HEK293 (cell line): ENCODE data around the gene SLC4A8.
A peak's percentile ranks its signal among the peaks of the same experiment; 100 is the strongest.

Experiments
- EGR2 ChIP-seq: fragments of 450-650 bp; formaldehyde crosslinking; IDR thresholded peaks from 2 replicates; pipeline ENCODE4 v1.5.1; 2016; ENCODE audit warnings: low read depth, missing biosample characterization, missing genetic modification characterization
- GLI2 ChIP-seq: fragments of 450-650 bp; formaldehyde crosslinking; IDR thresholded peaks from 2 replicates; pipeline ENCODE4; 2017; ENCODE audit warnings: missing biosample characterization, missing genetic modification characterization, low read depth, borderline replicate concordance
- PRDM1 ChIP-seq: fragments of 450-650 bp; formaldehyde crosslinking; IDR thresholded peaks from 2 replicates; pipeline ENCODE4; 2016; ENCODE audit warnings: missing biosample characterization, missing genetic modification characterization
- SALL2 ChIP-seq: fragments of 450-650 bp; formaldehyde crosslinking; IDR thresholded peaks from 2 replicates; pipeline ENCODE4 v1.5.0; 2017; ENCODE audit warnings: missing biosample characterization, mild to moderate bottlenecking, missing genetic modification characterization, borderline replicate concordance
- SETDB1 ChIP-seq: IDR thresholded peaks from one replicate; pipeline ENCODE4 v1.6.1; 2017; ENCODE audit warnings: mild to moderate bottlenecking, low read length, moderate library complexity, mixed read lengths; ENCODE audit not compliant: insufficient read length
- ZBTB1 ChIP-seq: fragments of 450-650 bp; formaldehyde crosslinking; IDR thresholded peaks from 2 replicates; pipeline ENCODE4 v1.5.1; 2016; ENCODE audit warnings: missing biosample characterization, missing genetic modification characterization
- ZFHX2 ChIP-seq: fragments of 450-650 bp; formaldehyde crosslinking; conservative IDR thresholded peaks from 2 replicates; pipeline ENCODE4 v1.5.1; 2016; ENCODE audit warnings: missing biosample characterization, missing genetic modification characterization
- ZIC2 ChIP-seq: fragments of 450-650 bp; formaldehyde crosslinking; IDR thresholded peaks from 2 replicates; pipeline ENCODE4 v1.5.1; 2016; ENCODE audit warnings: missing biosample characterization, missing genetic modification characterization
- ZNF10 ChIP-seq: fragments of 450-650 bp; formaldehyde crosslinking; IDR thresholded peaks from 2 replicates; pipeline ENCODE4 v1.5.1; 2017; ENCODE audit warnings: missing biosample characterization, missing genetic modification characterization
- ZNF114 ChIP-seq: fragments of 450-650 bp; formaldehyde crosslinking; IDR thresholded peaks from 2 replicates; pipeline ENCODE4 v1.5.0; 2017; ENCODE audit warnings: missing biosample characterization, missing genetic modification characterization
- ZNF121 ChIP-seq: fragments of 450-650 bp; formaldehyde crosslinking; IDR thresholded peaks from 2 replicates; pipeline ENCODE4 v1.5.1; 2016; ENCODE audit warnings: missing biosample characterization, missing genetic modification characterization
- ZNF132 ChIP-seq: fragments of 450-650 bp; formaldehyde crosslinking; IDR thresholded peaks from 2 replicates; pipeline ENCODE4 v1.5.1; 2017; ENCODE audit warnings: missing biosample characterization, missing genetic modification characterization, borderline replicate concordance
- ZNF157 ChIP-seq: fragments of 450-650 bp; formaldehyde crosslinking; IDR thresholded peaks from 2 replicates; pipeline ENCODE4 v1.5.1; 2016; ENCODE audit warnings: missing biosample characterization, missing genetic modification characterization
- ZNF184 ChIP-seq: fragments of 450-650 bp; IDR thresholded peaks from 2 replicates; pipeline ENCODE4 v1.5.1; 2018; ENCODE audit warnings: missing biosample characterization, mild to moderate bottlenecking, missing genetic modification characterization
- ZNF19 ChIP-seq: fragments of 450-650 bp; formaldehyde crosslinking; IDR thresholded peaks from 2 replicates; pipeline ENCODE4; 2016; ENCODE audit warnings: missing biosample characterization, missing genetic modification characterization, low read depth
- ZNF23 ChIP-seq: fragments of 450-650 bp; formaldehyde crosslinking; IDR thresholded peaks from 2 replicates; pipeline ENCODE4 v1.5.1; 2016; ENCODE audit warnings: missing biosample characterization, missing genetic modification characterization, borderline replicate concordance
- ZNF239 ChIP-seq: fragments of 450-650 bp; formaldehyde crosslinking; IDR thresholded peaks from 2 replicates; pipeline ENCODE4 v1.5.1; 2016; ENCODE audit warnings: missing biosample characterization, missing genetic modification characterization
- ZNF302 ChIP-seq: fragments of 450-650 bp; formaldehyde crosslinking; IDR thresholded peaks from 2 replicates; pipeline ENCODE4 v1.5.1; 2016; ENCODE audit warnings: missing biosample characterization, missing genetic modification characterization, low read depth
- ZNF311 ChIP-seq: fragments of 450-650 bp; formaldehyde crosslinking; IDR thresholded peaks from 2 replicates; pipeline ENCODE4 v1.5.1; 2017; ENCODE audit warnings: missing biosample characterization, missing genetic modification characterization, borderline replicate concordance
- ZNF335 ChIP-seq: fragments of 450-650 bp; formaldehyde crosslinking; conservative IDR thresholded peaks from 2 replicates; pipeline ENCODE4 v1.5.1; 2016; ENCODE audit warnings: missing biosample characterization, missing genetic modification characterization
- ZNF350 ChIP-seq: fragments of 450-650 bp; formaldehyde crosslinking; IDR thresholded peaks from 2 replicates; pipeline ENCODE4 v1.5.0; 2017; ENCODE audit warnings: missing biosample characterization, mild to moderate bottlenecking, missing genetic modification characterization
- ZNF423 ChIP-seq: fragments of 450-650 bp; formaldehyde crosslinking; IDR thresholded peaks from 2 replicates; pipeline ENCODE4 v1.5.1; 2016; ENCODE audit warnings: missing biosample characterization, missing genetic modification characterization
- ZNF596 ChIP-seq: fragments of 450-650 bp; IDR thresholded peaks from 2 replicates; pipeline ENCODE4 v1.5.0; 2018; ENCODE audit warnings: missing biosample characterization, mild to moderate bottlenecking, missing genetic modification characterization, moderate library complexity
- ZNF660 ChIP-seq: fragments of 450-650 bp; IDR thresholded peaks from 2 replicates; pipeline ENCODE4 v1.5.1; 2018; ENCODE audit warnings: missing biosample characterization, mild to moderate bottlenecking, missing genetic modification characterization
- ZNF677 ChIP-seq: fragments of 450-650 bp; IDR thresholded peaks from 2 replicates; pipeline ENCODE4 v1.5.0; 2018; ENCODE audit warnings: missing biosample characterization, mild to moderate bottlenecking, missing genetic modification characterization, moderate library complexity
- ZNF707 ChIP-seq: fragments of 450-650 bp; formaldehyde crosslinking; IDR thresholded peaks from 2 replicates; pipeline ENCODE4 v1.5.1; 2016; ENCODE audit warnings: missing biosample characterization, missing genetic modification characterization
- ZNF791 ChIP-seq: fragments of 450-650 bp; formaldehyde crosslinking; IDR thresholded peaks from 2 replicates; pipeline ENCODE4 v1.5.1; 2016; ENCODE audit warnings: missing biosample characterization, missing genetic modification characterization
- ZNF837 ChIP-seq: fragments of 450-650 bp; formaldehyde crosslinking; IDR thresholded peaks from 2 replicates; pipeline ENCODE4 v1.5.1; 2016; ENCODE audit warnings: missing biosample characterization, missing genetic modification characterization
- TF ChIP-seq, protein P1 (sequence below): fragments of 450-650 bp; formaldehyde crosslinking; IDR thresholded peaks from 2 replicates; pipeline ENCODE4 v1.5.1; 2016; ENCODE audit warnings: missing biosample characterization, missing genetic modification characterization
- TF ChIP-seq, protein P2 (sequence below): fragments of 450-650 bp; formaldehyde crosslinking; IDR thresholded peaks from 2 replicates; pipeline ENCODE4 v1.5.1; 2016; ENCODE audit warnings: missing biosample characterization, missing genetic modification characterization
- TF ChIP-seq, protein P3 (sequence below): fragments of 450-650 bp; formaldehyde crosslinking; IDR thresholded peaks from 2 replicates; pipeline ENCODE4 v1.5.1; 2016; ENCODE audit warnings: missing biosample characterization, missing genetic modification characterization
- TF ChIP-seq, protein P4 (sequence below): fragments of 450-650 bp; formaldehyde crosslinking; IDR thresholded peaks from 2 replicates; pipeline ENCODE4 v1.5.1; 2016; ENCODE audit warnings: missing biosample characterization, missing genetic modification characterization
- TF ChIP-seq, protein P5 (sequence below): fragments of 450-650 bp; formaldehyde crosslinking; IDR thresholded peaks from 2 replicates; pipeline ENCODE4 v1.5.1; 2017; ENCODE audit warnings: missing biosample characterization, missing genetic modification characterization

SLC4A8 gene

DNA sequence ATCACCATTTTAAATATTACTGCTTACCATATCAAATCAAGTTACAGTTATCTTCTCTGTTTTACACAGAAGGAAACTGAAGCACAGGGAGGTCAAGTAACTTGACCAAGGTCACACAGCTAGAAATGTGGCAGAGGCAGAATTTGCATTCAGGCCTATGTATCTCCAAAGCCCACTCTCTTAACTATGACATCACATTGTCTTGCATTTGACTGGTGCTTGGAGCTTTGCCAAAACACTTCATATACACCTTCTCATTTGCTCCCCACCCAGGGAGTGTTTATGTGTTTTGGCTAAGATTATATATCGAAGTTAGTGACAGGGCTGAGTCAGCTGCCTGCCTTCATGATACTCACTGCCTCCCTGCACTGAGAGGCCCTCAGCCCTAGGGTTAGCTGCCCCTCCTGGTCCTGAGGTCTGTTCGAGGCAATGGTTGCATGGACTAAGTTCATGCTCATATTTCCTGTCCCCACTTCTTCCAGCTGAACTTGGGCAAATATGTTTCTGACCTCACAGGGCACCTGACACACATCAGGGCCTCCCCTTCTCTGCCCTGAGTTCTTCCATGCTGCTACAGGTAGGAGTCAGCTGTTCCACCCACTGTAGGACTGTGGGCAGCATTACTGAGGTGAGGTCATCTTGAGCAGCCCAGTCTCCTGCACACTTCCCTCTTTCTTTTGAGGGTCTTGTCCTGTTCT, 35.2 kb upstream of the SLC4A8 start (continued):
- TF ChIP-seq ZNF121: no peak
- no peak for TF ChIP-seq ZNF10
- no peak for TF ChIP-seq ZNF157 (tag by site-specific recombination)
- TF ChIP-seq ZNF350: no peak
- TF ChIP-seq SALL2 (tag by site-specific recombination): no peak
- no peak for TF ChIP-seq ZBTB1 (tag by site-specific recombination)
- TF ChIP-seq ZIC2: peak; percentile 54
- TF ChIP-seq ZNF23 (tag by site-specific recombination): no peak
- no peak for TF ChIP-seq ZNF707
- TF ChIP-seq, protein P1, sequence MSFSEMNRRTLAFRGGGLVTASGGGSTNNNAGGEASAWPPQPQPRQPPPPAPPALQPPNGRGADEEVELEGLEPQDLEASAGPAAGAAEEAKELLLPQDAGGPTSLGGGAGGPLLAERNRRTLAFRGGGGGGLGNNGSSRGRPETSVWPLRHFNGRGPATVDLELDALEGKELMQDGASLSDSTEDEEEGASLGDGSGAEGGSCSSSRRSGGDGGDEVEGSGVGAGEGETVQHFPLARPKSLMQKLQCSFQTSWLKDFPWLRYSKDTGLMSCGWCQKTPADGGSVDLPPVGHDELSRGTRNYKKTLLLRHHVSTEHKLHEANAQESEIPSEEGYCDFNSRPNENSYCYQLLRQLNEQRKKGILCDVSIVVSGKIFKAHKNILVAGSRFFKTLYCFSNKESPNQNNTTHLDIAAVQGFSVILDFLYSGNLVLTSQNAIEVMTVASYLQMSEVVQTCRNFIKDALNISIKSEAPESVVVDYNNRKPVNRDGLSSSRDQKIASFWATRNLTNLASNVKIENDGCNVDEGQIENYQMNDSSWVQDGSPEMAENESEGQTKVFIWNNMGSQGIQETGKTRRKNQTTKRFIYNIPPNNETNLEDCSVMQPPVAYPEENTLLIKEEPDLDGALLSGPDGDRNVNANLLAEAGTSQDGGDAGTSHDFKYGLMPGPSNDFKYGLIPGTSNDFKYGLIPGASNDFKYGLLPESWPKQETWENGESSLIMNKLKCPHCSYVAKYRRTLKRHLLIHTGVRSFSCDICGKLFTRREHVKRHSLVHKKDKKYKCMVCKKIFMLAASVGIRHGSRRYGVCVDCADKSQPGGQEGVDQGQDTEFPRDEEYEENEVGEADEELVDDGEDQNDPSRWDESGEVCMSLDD (tag by site-specific recombination): no peak
- TF ChIP-seq ZNF423 (tag by site-specific recombination): 0 out of 2 replicates have a peak, but pooled peaks have one; percentile 36
- TF ChIP-seq, protein P2, sequence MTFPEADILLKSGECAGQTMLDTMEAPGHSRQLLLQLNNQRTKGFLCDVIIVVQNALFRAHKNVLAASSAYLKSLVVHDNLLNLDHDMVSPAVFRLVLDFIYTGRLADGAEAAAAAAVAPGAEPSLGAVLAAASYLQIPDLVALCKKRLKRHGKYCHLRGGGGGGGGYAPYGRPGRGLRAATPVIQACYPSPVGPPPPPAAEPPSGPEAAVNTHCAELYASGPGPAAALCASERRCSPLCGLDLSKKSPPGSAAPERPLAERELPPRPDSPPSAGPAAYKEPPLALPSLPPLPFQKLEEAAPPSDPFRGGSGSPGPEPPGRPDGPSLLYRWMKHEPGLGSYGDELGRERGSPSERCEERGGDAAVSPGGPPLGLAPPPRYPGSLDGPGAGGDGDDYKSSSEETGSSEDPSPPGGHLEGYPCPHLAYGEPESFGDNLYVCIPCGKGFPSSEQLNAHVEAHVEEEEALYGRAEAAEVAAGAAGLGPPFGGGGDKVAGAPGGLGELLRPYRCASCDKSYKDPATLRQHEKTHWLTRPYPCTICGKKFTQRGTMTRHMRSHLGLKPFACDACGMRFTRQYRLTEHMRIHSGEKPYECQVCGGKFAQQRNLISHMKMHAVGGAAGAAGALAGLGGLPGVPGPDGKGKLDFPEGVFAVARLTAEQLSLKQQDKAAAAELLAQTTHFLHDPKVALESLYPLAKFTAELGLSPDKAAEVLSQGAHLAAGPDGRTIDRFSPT (tag by site-specific recombination): peak; percentile 36; the same call in 1 of the 2 replicates
- TF ChIP-seq ZNF335 (tag by site-specific recombination): peak; percentile 94
- TF ChIP-seq ZNF302 (tag by site-specific recombination): no peak
- no peak for TF ChIP-seq ZNF677 (tag by site-specific recombination)
- TF ChIP-seq ZNF19: no peak
- TF ChIP-seq EGR2: peak; percentile 91
- TF ChIP-seq SETDB1: peak; percentile 31
- no peak for TF ChIP-seq ZNF791 (tag by site-specific recombination)
- no peak for TF ChIP-seq PRDM1 (tag by site-specific recombination)
- TF ChIP-seq ZNF239 (tag by site-specific recombination): no peak
- TF ChIP-seq ZNF114 (tag by site-specific recombination): no peak
- peak; percentile 72 for TF ChIP-seq ZNF660 (tag by site-specific recombination)
- no peak for TF ChIP-seq ZNF837 (tag by site-specific recombination)
- TF ChIP-seq ZNF132 (tag by site-specific recombination): no peak
- TF ChIP-seq ZNF596 (tag by site-specific recombination): no peak
- TF ChIP-seq ZNF311 (tag by site-specific recombination): no peak
- TF ChIP-seq, protein P3, sequence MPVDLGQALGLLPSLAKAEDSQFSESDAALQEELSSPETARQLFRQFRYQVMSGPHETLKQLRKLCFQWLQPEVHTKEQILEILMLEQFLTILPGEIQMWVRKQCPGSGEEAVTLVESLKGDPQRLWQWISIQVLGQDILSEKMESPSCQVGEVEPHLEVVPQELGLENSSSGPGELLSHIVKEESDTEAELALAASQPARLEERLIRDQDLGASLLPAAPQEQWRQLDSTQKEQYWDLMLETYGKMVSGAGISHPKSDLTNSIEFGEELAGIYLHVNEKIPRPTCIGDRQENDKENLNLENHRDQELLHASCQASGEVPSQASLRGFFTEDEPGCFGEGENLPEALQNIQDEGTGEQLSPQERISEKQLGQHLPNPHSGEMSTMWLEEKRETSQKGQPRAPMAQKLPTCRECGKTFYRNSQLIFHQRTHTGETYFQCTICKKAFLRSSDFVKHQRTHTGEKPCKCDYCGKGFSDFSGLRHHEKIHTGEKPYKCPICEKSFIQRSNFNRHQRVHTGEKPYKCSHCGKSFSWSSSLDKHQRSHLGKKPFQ: no peak
- TF ChIP-seq GLI2 (tag by site-specific recombination): peak; percentile 48; the same call in 1 of the 2 replicates
- peak; percentile 96 for TF ChIP-seq ZFHX2
- TF ChIP-seq, protein P4, sequence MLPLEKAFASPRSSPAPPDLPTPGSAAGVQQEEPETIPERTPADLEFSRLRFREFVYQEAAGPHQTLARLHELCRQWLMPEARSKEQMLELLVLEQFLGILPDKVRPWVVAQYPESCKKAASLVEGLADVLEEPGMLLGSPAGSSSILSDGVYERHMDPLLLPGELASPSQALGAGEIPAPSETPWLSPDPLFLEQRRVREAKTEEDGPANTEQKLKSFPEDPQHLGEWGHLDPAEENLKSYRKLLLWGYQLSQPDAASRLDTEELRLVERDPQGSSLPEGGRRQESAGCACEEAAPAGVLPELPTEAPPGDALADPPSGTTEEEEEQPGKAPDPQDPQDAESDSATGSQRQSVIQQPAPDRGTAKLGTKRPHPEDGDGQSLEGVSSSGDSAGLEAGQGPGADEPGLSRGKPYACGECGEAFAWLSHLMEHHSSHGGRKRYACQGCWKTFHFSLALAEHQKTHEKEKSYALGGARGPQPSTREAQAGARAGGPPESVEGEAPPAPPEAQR (tag by site-specific recombination): no peak
- TF ChIP-seq, protein P5, sequence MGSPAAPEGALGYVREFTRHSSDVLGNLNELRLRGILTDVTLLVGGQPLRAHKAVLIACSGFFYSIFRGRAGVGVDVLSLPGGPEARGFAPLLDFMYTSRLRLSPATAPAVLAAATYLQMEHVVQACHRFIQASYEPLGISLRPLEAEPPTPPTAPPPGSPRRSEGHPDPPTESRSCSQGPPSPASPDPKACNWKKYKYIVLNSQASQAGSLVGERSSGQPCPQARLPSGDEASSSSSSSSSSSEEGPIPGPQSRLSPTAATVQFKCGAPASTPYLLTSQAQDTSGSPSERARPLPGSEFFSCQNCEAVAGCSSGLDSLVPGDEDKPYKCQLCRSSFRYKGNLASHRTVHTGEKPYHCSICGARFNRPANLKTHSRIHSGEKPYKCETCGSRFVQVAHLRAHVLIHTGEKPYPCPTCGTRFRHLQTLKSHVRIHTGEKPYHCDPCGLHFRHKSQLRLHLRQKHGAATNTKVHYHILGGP (tag by site-specific recombination): no peak
- peak; percentile 83; the same call in 1 of the 2 replicates for TF ChIP-seq ZNF184 (tag by site-specific recombination)
